ENCODE measurements around the gene BLOC1S6.

BLOC1S6 gene

GRCh38 chr15:45573961-45574629, 13.1 kb upstream of the BLOC1S6 start:
- DNase-seq (ENCODE audit: low read depth) = peak; percentile 25
- no peak overlapping the region for H3K4me3 ChIP-seq (ENCODE audit: control insufficient read depth, low read depth, low read length)
- peak; percentile 43 for TF ChIP-seq CTCF (conservative IDR thresholded peaks at IDR 0.05; ENCODE audit: control insufficient read depth, insufficient read depth, low read depth, low read length)

- DNase-seq (ENCODE audit: low read depth) = no peak
- no peak for TF ChIP-seq CTCF (conservative IDR thresholded peaks at IDR 0.05; ENCODE audit: control insufficient read depth, insufficient read depth, low read depth, low read length)
- no peak overlapping the region for H3K4me3 ChIP-seq (ENCODE audit: control insufficient read depth, low read depth, low read length)
Observed at GRCh38 chr15:45581919-45582318, 5.3 kb upstream of the BLOC1S6 start.

- no peak for DNase-seq (ENCODE audit: low read depth)
- H3K4me3 ChIP-seq (ENCODE audit: control insufficient read depth, low read depth, low read length) = no peak overlapping the region
- TF ChIP-seq CTCF (conservative IDR thresholded peaks at IDR 0.05; ENCODE audit: control insufficient read depth, insufficient read depth, low read depth, low read length) = no peak
Observed at GRCh38 chr15:45583731-45584639, 3.2 kb upstream of the BLOC1S6 start.

GRCh38 chr15:45585069-45585791, 1.9 kb upstream of the BLOC1S6 start:
- no peak overlapping the region for H3K4me3 ChIP-seq (ENCODE audit: control insufficient read depth, low read depth, low read length)
- TF ChIP-seq CTCF (conservative IDR thresholded peaks at IDR 0.05; ENCODE audit: control insufficient read depth, insufficient read depth, low read depth, low read length) = no peak
- no peak for DNase-seq (ENCODE audit: low read depth)

GRCh38 chr15:45586125-45586524, 1.1 kb upstream of the BLOC1S6 start:
- H3K4me3 ChIP-seq (ENCODE audit: control insufficient read depth, low read depth, low read length) = peak overlapping the region; percentile 98
- TF ChIP-seq CTCF (conservative IDR thresholded peaks at IDR 0.05; ENCODE audit: control insufficient read depth, insufficient read depth, low read depth, low read length) = no peak
- no peak for DNase-seq (ENCODE audit: low read depth)

GRCh38 chr15:45586601-45587094, 531 bp upstream of the BLOC1S6 start:
- no peak for TF ChIP-seq CTCF (conservative IDR thresholded peaks at IDR 0.05; ENCODE audit: control insufficient read depth, insufficient read depth, low read depth, low read length)
- DNase-seq (ENCODE audit: low read depth) = no peak
- H3K4me3 ChIP-seq (ENCODE audit: control insufficient read depth, low read depth, low read length) = peak overlapping the region; percentile 98
